ENCODE results near the gene FBP2.

DNA sequence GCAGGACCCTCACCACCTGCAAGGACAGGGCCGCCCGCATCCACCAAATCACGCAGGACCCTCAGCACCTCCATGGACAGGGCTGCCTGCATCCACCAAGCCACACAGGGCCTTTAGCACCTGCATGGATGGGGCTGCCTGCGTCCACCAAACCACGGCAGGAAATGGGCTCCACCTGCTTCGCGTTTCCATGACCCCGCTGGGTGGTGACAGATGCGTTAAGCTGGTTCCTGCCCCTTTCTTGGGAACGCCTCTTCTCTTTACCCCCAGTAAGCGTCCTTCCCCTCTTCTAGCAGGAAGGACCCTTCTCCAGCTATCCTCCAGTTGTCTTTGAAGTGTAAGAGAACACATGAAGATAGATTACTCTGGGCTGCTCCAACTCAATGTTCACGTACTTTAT, 32.2 kb upstream of the FBP2 start:
- TF ChIP-seq, protein P1, sequence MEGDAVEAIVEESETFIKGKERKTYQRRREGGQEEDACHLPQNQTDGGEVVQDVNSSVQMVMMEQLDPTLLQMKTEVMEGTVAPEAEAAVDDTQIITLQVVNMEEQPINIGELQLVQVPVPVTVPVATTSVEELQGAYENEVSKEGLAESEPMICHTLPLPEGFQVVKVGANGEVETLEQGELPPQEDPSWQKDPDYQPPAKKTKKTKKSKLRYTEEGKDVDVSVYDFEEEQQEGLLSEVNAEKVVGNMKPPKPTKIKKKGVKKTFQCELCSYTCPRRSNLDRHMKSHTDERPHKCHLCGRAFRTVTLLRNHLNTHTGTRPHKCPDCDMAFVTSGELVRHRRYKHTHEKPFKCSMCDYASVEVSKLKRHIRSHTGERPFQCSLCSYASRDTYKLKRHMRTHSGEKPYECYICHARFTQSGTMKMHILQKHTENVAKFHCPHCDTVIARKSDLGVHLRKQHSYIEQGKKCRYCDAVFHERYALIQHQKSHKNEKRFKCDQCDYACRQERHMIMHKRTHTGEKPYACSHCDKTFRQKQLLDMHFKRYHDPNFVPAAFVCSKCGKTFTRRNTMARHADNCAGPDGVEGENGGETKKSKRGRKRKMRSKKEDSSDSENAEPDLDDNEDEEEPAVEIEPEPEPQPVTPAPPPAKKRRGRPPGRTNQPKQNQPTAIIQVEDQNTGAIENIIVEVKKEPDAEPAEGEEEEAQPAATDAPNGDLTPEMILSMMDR (IDR thresholded peaks at IDR 0.05; ENCODE audit: insufficient read depth, low read length) = no peak
- TF ChIP-seq GABPA (IDR thresholded peaks at IDR 0.05; ENCODE audit: low read depth) (no peak), SPI1 (IDR thresholded peaks at IDR 0.05; ENCODE audit: borderline replicate concordance, low read depth) (no peak)
- TF ChIP-seq, protein P2, sequence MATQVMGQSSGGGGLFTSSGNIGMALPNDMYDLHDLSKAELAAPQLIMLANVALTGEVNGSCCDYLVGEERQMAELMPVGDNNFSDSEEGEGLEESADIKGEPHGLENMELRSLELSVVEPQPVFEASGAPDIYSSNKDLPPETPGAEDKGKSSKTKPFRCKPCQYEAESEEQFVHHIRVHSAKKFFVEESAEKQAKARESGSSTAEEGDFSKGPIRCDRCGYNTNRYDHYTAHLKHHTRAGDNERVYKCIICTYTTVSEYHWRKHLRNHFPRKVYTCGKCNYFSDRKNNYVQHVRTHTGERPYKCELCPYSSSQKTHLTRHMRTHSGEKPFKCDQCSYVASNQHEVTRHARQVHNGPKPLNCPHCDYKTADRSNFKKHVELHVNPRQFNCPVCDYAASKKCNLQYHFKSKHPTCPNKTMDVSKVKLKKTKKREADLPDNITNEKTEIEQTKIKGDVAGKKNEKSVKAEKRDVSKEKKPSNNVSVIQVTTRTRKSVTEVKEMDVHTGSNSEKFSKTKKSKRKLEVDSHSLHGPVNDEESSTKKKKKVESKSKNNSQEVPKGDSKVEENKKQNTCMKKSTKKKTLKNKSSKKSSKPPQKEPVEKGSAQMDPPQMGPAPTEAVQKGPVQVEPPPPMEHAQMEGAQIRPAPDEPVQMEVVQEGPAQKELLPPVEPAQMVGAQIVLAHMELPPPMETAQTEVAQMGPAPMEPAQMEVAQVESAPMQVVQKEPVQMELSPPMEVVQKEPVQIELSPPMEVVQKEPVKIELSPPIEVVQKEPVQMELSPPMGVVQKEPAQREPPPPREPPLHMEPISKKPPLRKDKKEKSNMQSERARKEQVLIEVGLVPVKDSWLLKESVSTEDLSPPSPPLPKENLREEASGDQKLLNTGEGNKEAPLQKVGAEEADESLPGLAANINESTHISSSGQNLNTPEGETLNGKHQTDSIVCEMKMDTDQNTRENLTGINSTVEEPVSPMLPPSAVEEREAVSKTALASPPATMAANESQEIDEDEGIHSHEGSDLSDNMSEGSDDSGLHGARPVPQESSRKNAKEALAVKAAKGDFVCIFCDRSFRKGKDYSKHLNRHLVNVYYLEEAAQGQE (IDR thresholded peaks at IDR 0.05; ENCODE audit: insufficient replicate concordance, low read depth) = no peak
